Large intestine (tissue), 3 donors: ENCODE data around the gene ANO6. TPM values are rescaled to one million over a fixed set of nuclear protein-coding genes. Genes with fewer than 3 reads are reported as not detected.

Experiments used
- DNase-seq, 2 donors: peaks; one replicate each; pipeline versions ENCODE4 v3.0.0 to v3.0.0-alpha.2; 2013
- H3K27ac ChIP-seq: one replicate; pipeline ENCODE4 v1.5.1; 2013; ENCODE audit warnings: low read length
- H3K27me3 ChIP-seq: 2 replicates; pipeline ENCODE4 v1.6.1; 2013; ENCODE audit warnings: low read length; ENCODE audit not compliant: control insufficient read depth, insufficient read depth
- H3K36me3 ChIP-seq: 2 replicates; pipeline ENCODE4 v1.6.1; 2013; ENCODE audit warnings: low read length; ENCODE audit not compliant: control insufficient read depth, insufficient read depth
- H3K4me1 ChIP-seq: one replicate; pipeline ENCODE4 v1.6.1; 2013; ENCODE audit warnings: low read length; ENCODE audit not compliant: control insufficient read depth, insufficient read depth
- H3K4me3 ChIP-seq: one replicate; pipeline ENCODE4 v1.5.1; 2013; ENCODE audit warnings: low read length
- H3K9me3 ChIP-seq: one replicate; pipeline ENCODE4 v1.6.1; 2013; ENCODE audit warnings: mild to moderate bottlenecking, low read depth, low read length, moderate library complexity; ENCODE audit not compliant: control insufficient read depth
- WGBS: methylation state at CpG from one replicate; pipeline ENCODE4 v1.1.5; 2013; ENCODE audit warnings: low lambda C conversion rate; ENCODE audit not compliant: insufficient coverage; 5-methylcytosine and 5-hydroxymethylcytosine counted together
- polyA plus RNA-seq: library from polyadenylated mRNA; unstranded; fragments of 120-200 nt; gene quantifications from one replicate; pipeline ENCODE4 v1.2.1, GENCODE V29; 2013

Gene ANO6
- polyA plus RNA-seq, 1 donor, result 65.8 TPM

- Histone ChIP-seq H3K27ac (peak overlapping the region; percentile 23), H3K36me3 (peaks cover 7% of the 10 kb centered on the region), H3K27me3 (no peaks in the 10 kb centered on the region), H3K4me1 (peaks cover 15% of the 10 kb centered on the region), H3K4me3 (no peak overlapping the region), H3K9me3 (no peaks in the 10 kb centered on the region)
- peak; percentile 32 to 57 for DNase-seq
- no CpG with 5 or more reads among the region's 2 CpGs for WGBS
Measured at GRCh38 chr12:45223868-45224267, 8.0 kb downstream of the ANO6 start.

- Histone ChIP-seq H3K9me3 (no peaks in the 10 kb centered on the region), H3K27ac (peak overlapping the region; percentile 23), H3K27me3 (no peaks in the 10 kb centered on the region), H3K36me3 (peaks cover 8% of the 10 kb centered on the region), H3K4me3 (no peak overlapping the region), H3K4me1 (peaks cover 15% of the 10 kb centered on the region)
- no CpG with 5 or more reads among the region's 1 CpG for WGBS
- DNase-seq, result no peak
Measured at GRCh38 chr12:45224311-45224710, 8.4 kb downstream of the ANO6 start.

GRCh38 chr12:45226021-45226420 is 10.1 kb downstream of the ANO6 start:
- Histone ChIP-seq H3K27ac (no peak overlapping the region), H3K27me3 (no peaks in the 10 kb centered on the region), H3K4me3 (no peak overlapping the region), H3K9me3 (no peaks in the 10 kb centered on the region), H3K36me3 (peaks cover 8% of the 10 kb centered on the region), H3K4me1 (peaks cover 4% of the 10 kb centered on the region)
- no peak for DNase-seq

- H3K27me3 ChIP-seq, result no peaks in the 10 kb centered on the region
- peaks cover 8% of the 10 kb centered on the region for H3K36me3 ChIP-seq
- no peak for DNase-seq
- H3K4me1 ChIP-seq, result peaks cover 7% of the 10 kb centered on the region
- no peaks in the 10 kb centered on the region for H3K9me3 ChIP-seq
- no peak overlapping the region for H3K27ac ChIP-seq
- H3K4me3 ChIP-seq, result no peak overlapping the region
- WGBS, result no CpG with 5 or more reads among the region's 3 CpGs
Measured at GRCh38 chr12:45227316-45228067, 11.6 kb downstream of the ANO6 start.

GRCh38 chr12:45231515-45232145 is 15.7 kb downstream of the ANO6 start:
- WGBS, result no CpG with 5 or more reads among the region's 3 CpGs
- no peak overlapping the region for H3K27ac ChIP-seq
- peaks cover 8% of the 10 kb centered on the region for H3K36me3 ChIP-seq
- H3K9me3 ChIP-seq, result no peaks in the 10 kb centered on the region
- DNase-seq, result no peak
- no peak overlapping the region for H3K4me3 ChIP-seq
- H3K27me3 ChIP-seq, result no peaks in the 10 kb centered on the region
- H3K4me1 ChIP-seq, result peaks cover 15% of the 10 kb centered on the region

GRCh38 chr12:45232146-45232755 is 16.4 kb downstream of the ANO6 start:
- 57% methylated on average over 1 of the region's 3 CpGs for WGBS
- H3K4me1 ChIP-seq, result peaks cover 15% of the 10 kb centered on the region

GRCh38 chr12:45232756-45233372 is 17.0 kb downstream of the ANO6 start:
- peak overlapping the region; percentile 18 for H3K27ac ChIP-seq
- WGBS, result 80% methylated on average over 1 of the region's 6 CpGs
- H3K4me3 ChIP-seq, result no peak overlapping the region
- peak in 1 of 2 donors; percentile 43 for DNase-seq
- H3K36me3 ChIP-seq, result peaks cover 8% of the 10 kb centered on the region
- peaks cover 15% of the 10 kb centered on the region for H3K4me1 ChIP-seq
- H3K9me3 ChIP-seq, result no peaks in the 10 kb centered on the region
- no peaks in the 10 kb centered on the region for H3K27me3 ChIP-seq

More at GRCh38 chr12:45232146-45232755, 16.4 kb downstream of the ANO6 start:
- no peaks in the 10 kb centered on the region for H3K27me3 ChIP-seq
- H3K9me3 ChIP-seq, result no peaks in the 10 kb centered on the region
- peaks cover 8% of the 10 kb centered on the region for H3K36me3 ChIP-seq
- DNase-seq, result no peak
- no peak overlapping the region for H3K4me3 ChIP-seq
- no peak overlapping the region for H3K27ac ChIP-seq

GRCh38 chr12:45234139-45234865 is 18.4 kb downstream of the ANO6 start:
- Histone ChIP-seq H3K27ac (peak overlapping the region; percentile 42), H3K4me1 (peaks cover 15% of the 10 kb centered on the region), H3K36me3 (no peaks in the 10 kb centered on the region), H3K27me3 (no peaks in the 10 kb centered on the region), H3K9me3 (no peaks in the 10 kb centered on the region), H3K4me3 (no peak overlapping the region)
- 80% methylated on average over 1 of the region's 4 CpGs for WGBS
- DNase-seq, result peak; percentile 40 to 49

GRCh38 chr12:45235087-45236025 is 19.5 kb downstream of the ANO6 start:
- 100% methylated on average over 1 of the region's 4 CpGs for WGBS
- H3K4me1 ChIP-seq, result peaks cover 15% of the 10 kb centered on the region
- no peaks in the 10 kb centered on the region for H3K36me3 ChIP-seq
- no peak overlapping the region for H3K4me3 ChIP-seq
- DNase-seq, result no peak
- peak overlapping the region; percentile 42 for H3K27ac ChIP-seq
- H3K27me3 ChIP-seq, result no peaks in the 10 kb centered on the region
- H3K9me3 ChIP-seq, result no peaks in the 10 kb centered on the region
